HG03196 (cell line): Measurements from ENCODE around the gene TUG1.
A peak's percentile ranks its signal among the peaks of the same experiment; 100 is the strongest.

Experiments
- ATAC-seq: cut with Tn5 transposase; IDR thresholded peaks from one replicate; pipeline ENCODE4 v1.9.1; 2021; ENCODE audit not compliant: unreplicated experiment

TUG1 gene

DNA sequence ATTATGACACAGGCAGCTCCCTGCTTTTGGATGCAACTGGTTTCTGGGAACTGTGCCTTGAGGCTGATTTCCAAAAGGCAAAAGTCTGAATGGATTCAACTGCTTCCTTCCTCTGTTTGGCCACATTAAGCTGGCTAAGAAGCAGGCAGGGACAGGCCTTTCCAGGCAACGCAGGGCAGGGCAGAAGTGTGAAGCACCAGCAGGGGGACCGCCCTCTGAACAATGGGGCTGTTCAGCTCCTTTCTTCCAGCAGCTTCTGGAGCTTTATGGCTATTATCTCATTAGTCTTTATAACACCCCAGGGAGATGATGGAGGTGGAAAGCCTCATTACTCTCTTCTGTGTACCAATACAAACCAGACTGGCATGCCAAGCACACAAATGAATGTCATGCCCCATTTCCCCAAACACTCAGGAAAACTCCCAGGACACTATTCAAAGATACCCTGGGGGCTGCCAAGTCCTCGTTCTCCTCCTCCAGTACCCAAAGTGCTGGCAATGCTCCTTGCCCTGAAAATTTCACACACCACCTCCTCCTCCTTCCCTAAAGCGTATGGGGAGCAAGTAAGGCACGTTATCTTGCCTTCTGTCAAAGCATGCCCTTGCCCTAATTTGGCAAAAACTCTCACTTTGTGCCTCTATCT is 21.8 kb upstream of the TUG1 start:
- no peak for ATAC-seq

DNA sequence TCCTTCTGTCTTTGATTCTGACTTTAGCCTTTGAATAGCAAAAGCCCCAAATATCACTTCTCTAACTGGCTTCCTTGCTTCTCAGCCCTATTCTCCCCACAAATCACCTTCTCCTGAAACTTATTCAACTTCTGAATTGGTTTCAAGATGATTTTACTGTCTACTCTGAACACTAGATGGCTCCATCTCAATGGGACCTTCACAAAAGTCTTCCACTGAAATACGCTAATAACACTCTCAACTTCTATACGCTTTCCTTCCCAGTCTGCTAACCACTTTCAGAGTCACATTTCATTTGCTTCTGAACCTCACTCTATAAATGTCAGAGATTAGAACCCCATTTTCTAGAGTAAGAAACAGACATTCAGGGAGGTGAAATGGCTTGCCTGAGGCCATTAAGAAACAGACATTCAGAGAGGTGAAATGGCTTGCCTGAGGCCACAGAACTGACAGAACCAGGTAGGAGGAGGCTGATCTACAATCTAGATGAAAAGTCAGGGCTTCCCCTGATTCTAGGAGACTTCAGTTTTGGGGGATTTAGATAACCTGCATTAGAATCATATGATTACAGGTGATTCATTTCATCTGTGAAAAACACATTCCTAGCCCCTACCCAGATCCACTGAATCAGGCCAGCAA is 21.1 kb upstream of the TUG1 start:
- ATAC-seq = no peak

DNA sequence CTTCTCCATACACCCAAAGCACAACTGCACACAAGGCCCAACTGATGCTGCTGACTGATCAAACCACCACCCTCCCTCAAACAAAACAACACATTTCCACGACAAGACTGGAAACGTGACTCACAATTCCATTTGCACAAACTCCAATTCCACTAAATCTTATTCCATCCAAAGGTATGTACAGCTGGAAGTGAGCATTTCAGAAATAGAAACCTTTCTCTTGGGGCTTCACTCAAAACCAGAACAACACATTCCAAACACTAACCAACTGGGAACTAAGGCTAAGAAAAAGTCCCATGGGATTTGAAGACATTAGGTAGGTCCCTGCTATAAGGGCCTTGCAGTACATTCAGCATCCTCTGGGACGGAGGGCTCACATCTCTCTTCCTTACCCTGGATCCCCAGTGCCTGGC is 20.1 kb upstream of the TUG1 start:
- ATAC-seq = no peak

DNA sequence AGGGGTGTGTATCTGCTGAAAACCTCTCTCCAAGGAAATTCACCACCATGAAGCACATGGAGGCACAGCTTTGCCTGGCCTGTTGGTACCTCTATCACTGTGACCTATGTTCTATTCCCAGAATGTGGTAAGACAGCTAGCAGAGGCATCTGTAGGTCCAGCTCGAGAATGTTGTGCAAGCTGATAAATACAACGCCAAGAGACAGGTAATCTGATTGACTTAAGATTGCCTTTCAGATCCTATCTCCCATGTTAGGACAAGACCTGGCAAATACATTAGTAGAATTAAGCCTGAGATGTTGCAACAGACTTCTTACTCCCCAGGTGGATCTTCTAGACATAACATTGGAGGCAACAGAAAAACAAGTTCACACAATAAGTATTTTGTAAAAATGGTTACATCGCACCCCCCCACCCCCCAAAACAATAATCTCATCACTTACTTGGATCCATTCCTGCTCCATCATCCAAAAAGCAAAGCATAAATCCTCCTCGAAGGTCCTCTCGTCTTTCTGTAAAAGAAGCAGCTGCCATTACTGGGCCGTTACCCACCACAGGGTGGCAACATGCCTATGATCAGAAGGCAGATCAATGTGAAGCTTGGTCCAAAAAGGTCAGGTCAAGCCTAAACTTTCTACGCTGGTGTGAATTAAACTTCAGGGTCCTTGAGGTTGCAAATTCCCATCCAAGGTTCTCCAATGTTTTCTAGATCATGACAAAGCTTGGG is 19.0 kb upstream of the TUG1 start:
- ATAC-seq = no peak

DNA sequence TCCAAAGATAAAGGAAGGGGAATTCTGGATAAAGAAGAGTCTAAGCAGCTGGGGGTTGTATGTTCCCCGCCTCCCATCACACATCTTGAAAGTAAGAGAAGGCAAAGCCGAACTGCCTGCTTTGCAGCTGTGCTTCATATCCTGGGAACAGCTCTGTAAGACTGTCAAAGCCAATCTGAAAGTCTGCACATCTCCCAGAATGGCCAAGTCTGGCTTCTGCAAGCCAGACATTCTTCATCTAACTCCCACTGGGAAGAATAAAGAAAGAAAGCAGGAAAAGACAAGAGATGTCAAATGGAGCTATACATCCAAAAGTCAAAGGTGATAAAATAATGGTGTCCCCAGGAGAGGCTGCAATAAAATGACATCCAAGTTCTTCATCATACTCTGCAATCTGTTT is 15.9 kb upstream of the TUG1 start:
- ATAC-seq = no peak

DNA sequence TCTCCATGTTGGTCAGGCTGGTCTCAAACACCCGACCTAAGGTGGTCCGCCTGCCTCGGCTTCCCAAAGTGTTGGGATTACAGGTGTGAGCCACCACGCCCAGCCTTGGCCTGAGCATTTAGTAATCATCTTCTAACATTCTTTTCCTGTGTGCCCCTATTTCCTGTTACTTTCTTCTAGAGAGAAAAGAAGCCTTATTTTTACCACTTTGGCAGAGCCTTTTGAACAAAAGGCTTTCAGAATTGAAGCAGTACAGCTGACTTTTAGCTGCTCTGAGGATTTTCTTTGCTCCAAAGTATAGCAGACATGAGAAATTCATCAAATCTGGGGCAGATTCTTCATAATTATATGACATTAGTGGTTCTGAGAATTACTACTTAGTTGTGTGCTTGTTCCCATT is 13.9 kb upstream of the TUG1 start:
- ATAC-seq = no peak

DNA sequence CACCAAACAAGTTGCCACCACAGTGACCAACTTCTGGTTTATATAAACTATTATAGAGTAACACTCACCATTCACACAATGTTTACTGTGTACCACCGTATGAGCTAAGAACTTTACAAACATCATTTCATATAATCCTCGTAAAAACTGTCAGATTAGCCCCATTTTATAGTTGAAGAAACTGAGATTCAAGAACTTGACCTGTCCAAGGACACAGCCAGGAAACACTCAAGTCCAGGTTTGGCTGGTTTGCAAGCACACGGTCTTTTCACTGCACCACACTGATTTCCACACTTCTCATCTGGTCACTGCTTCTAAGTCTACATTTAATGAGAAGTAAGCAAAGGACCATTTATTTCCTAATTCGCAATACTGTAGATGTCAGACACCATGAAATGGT is 4.2 kb upstream of the TUG1 start:
- no peak for ATAC-seq

DNA sequence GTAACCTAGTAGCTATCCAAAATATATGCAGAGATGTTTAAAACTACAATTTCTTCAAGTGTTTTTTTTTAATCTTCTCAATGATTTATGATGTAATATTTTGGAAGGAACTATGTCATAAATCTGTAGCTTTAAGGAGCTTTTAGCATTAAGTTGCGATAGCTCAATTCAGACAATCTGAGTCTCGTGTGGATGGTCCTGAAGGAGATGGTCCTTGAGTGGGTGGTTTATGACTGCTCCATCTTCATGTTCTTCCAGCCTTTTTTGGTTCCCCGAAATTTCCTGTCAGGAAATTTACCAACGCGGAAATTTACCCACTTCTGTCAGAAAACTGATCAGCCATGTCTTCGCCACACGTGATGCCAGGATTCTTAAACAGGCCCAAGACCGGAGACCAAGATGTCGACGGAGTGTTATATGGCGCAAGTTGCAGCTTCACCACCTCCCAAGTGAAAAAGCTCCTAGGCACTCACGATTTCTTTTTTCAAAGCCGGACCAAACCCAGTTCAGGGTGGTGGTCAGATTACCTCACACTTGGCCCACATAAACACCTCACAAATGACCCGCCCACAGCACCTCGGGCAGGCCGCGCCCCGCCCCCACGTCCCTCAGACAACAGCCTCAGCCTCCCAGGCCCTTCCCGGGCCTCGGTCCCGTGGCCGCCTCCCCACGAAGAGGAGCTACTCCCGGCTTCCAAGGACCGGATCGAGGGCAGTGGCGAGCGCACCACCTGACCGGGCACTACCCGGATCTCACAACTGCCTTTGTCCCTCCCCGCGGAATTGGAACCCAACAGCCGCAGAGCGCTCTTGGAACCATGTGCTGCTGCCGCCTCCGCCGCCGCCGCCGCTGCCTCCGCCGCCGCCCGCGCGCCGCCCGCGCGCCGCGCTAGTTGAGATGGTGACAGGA is 796 bp upstream of the TUG1 start, which contains the start of gene MORC2:
MORC2 (minus strand) TSS at position 760 of the 909 bp plus-strand sequence. CDS start 885 bp downstream, outside the sequence.
- ATAC-seq = peak; percentile 13

DNA sequence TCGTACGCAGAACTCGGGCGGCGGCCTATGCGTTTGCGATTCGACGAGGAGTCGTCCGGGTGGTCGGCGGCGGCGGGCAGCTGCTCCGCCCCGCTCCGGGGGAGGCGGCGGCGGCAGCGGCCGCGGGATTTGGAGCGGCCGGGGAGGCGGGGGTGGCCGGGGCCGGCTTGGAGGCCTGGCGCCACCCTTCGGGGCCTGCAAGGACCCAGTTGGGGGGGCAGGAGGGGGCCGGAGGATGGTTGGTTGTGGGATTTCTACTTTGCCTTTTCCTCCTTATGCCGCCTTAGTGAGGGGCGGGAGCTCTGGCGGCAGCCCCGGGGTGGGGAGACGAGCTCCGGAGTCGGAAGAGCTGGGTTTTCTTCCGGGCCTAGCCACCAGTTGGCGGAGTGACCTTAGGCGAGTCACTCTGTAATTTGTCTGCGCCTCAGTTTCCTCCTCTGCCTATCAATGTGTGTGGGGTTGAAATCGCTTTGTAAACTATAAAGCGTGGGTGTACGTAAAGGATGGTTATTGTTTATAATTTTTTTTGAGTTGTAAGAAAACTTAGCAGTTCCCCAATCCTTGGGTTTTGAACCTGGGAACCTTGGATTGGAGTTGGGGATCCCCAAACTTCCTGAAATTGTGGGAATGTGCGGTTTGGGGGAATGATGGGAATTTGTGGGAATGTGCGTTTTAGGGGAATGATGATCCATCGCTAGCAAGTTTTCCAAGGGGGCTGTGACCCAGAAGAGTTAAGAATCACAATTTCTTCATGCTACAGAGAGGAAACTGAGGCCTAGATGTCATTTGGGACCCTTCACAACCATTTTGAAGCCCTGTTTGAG is 679 bp downstream of the TUG1 start:
- ATAC-seq = peak; percentile 41

DNA sequence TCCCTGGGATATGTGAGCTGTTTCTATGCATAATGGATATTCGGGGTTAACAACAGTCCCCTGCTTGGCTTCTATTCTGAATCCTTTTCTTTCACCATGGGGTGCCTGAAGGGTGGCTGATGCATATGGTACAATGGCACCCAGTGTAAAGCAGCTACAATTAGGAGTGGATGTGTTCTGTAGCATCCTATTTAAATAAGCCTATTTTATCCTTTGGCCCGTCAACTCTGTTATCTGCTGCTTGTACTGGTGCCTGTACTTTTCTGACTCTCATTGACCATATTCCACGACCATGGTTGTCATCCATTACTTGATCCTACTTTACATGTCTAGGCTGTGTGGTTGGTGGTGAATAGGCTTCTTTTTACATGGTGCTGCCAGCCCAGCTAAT is 1.3 kb downstream of the TUG1 start:
- no peak for ATAC-seq

DNA sequence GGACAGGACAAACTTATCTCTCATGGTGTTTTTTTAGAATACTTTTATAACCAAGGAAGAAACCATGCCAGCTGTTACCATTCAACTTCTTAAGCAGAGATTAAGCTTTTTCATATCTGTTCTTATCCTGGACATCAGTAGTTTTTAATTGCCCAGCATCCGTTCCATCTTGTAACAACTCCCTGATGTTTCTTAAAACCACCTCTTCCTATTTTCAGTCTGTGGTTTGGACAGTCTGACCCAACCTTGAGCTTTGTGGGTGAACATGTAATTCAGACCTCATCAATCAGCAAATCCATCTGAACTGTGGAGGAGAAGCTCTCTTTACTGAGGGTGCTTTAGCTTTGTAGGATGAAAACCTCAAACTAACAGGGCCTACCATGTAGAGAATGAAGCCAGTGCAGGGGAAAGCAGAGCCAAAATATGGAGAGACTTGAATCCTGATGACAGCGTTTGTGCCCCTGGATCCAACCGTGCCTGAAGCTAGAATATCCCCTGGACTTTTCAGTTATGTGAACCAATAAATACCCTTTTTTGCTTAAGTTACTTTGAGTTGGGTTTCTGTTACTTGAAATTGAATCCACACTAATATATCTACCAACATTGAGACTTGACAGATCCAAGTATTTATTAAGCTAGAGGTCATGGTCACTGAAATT is 9.4 kb downstream of the TUG1 start:
- ATAC-seq = no peak

DNA sequence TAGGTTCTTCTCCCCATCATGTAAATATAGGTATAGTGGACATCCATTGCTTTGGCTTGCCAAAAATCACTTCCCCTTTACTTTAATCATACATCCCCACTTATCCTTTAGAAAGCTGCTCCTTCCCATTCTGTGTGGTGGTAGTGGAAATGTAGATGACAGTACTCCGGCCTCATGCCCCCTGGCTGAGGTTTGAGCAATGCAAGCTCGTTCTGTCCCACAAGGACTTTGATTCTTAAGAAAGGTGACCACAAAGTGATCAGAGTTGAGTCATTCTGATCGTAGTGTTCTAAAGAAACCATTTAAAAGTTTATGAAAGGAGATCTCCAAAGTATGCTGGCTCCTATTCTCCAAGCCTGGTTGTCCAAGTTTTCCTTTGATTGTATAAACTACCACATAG is 10.9 kb downstream of the TUG1 start:
- ATAC-seq = no peak

DNA sequence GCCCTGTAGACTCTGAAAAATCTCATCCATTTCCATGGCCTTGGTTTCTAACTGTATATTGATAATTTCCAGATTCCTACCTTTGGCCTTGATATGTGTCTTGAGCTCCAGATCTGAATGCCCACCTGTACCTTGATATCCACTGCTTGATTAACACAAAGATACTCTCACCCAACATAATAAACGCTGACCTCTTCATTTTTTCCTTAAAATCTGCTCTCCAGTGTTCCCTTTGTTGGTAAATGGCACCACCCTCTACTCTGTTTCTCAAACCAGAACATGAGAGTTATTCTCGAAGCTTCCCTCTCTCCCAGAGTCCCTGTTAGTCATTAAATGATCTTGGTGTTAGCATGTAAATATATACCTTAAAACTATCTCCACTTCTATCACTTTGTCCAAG is 13.4 kb downstream of the TUG1 start:
- no peak for ATAC-seq

DNA sequence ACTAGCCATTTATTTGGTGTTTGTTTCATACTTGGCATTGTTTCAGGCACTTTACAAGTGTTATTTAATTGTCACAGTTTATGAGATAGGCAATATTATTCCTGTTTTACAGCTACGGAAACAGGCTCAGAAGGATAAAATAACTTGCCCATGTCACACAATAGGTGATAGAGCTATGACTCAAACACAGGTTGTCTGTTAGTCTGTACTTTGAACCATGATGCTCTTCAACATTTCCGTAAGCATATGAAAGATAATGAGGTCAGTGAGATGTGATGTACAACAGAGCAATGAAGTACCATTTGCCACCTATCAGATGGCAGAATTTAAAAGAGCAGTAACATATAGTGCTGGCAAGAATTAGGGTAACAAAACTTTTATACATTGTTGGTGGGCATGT is 15.3 kb downstream of the TUG1 start:
- no peak for ATAC-seq

DNA sequence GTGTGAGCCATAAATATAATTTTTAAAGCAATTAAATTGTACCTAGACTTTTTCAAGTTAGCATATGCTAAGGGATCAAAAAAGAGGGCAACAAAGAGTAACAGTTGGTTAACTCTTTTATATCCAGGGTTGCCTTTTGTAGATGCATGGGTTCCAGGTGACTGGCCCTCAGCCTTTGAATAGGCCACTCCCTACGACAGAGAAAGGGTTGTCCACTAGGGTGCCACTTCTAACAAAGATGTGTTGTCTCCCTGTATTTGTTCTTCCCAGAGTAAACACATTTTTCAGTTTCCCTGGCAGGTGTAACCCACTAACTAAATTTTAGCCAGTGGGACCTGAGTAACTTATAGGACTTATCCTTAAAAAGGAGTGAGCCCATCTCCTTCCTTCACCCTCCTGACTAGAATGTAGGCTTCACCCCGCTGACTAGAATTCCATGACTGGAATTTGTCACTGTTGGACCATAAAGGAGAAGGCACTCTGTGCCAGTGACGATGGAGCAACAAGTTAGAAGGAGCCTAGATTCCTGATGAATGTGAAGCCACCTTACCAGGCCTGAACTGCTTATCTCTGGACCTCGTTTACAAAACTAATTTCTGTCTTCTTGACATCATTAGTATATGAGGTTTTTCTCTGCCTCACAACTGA is 16.6 kb downstream of the TUG1 start:
- no peak for ATAC-seq

DNA sequence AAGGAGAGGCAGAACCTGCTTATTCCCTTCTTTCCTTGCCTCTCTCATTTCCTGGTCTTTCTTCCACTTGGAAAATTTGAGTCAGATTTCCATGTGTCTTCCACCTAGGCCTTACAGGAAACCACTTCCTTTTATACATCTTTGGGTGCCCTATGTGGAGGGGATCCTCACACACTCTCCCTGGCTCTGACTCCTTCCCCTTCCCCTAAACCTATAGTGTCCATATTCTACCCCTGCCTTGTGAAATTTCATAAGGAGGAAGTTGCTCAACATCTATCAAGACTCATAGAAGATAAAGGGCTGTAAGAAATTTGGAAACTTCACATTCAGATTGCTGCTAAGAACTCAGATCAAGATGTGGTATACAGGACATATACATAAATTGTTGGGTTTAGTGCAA is 20.4 kb downstream of the TUG1 start:
- no peak for ATAC-seq

DNA sequence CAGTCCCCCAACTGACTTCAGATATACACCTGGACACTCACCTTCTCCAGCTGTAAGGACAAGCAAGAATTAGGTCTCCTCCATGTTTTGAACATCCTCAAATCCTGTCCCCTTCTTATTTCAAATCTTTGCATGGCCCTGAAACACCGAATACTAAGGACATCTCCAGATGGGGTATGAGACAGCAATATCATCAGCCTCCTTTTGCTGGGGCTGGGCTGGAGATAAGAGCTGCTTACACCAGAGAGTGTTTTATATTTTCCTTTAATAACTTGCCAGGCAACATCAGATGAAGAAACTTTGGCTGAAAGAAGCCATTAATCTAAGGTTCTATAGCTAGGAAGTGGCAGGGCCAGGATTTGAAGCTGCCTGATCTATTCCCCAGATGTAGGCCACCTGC is 21.6 kb downstream of the TUG1 start:
- ATAC-seq = no peak

DNA sequence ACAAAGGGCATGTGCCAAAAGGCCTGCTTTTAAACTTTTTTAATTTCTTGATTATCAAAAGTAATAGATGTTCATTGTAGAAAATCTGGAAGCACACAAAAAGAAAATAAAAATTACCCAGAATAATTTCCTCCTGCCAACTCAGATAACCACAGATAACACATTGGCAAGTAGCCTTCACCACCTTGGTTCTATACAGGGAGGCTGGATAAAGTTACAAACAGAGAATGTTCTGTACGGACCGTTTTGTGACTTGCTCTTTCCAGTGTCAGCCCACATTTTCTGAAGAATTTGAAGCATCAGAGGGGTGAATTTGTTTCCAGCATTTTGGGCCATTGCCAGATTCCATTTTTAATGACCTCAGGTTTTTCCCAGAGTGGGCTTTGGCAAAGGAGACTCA is 23.5 kb downstream of the TUG1 start:
- no peak for ATAC-seq

DNA sequence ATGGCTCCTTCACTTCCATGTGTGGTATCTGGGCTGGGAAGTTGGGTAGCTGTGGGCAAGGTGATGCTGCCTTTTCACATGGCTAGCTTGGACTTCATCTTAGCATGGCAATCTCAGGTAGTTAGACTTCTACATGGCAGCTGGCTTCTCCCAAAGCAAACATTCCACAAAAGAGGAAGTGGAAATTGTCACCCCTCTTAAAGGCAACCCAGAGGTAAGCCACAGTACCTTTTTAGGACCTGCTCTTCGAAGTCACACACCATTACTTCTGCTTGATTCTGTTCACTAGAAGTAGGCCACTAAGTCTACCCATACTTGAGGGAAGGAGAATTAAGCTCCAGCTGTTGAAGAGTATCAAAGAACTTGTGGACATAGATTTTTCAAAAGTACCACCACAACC is 25.9 kb downstream of the TUG1 start:
- ATAC-seq = no peak
